Nephron (organoid): ENCODE measurements around the gene RAB8A.
"Not testable (repeated sequence)": the region's sequence is repeated elsewhere in the genome, so short reads cannot be mapped to it uniquely, and the experiment has no call there.

ENCODE experiments used
- H3K27ac Mint-ChIP-seq, 3 experiments: 2 replicates each; pipeline ENCODE4 v1.8.0; 2020; ENCODE audit warnings: mixed read lengths in 3 of 3, mild to moderate bottlenecking in 2 of 3, moderate library complexity in 1 of 3
- H3K27me3 Mint-ChIP-seq: 2 replicates; pipeline ENCODE4 v1.8.0; 2021; ENCODE audit warnings: low read depth, mild to moderate bottlenecking, moderate library complexity, mixed read lengths
- H3K36me3 Mint-ChIP-seq: 2 replicates; pipeline ENCODE4 v1.8.0; 2020; ENCODE audit warnings: low read depth, mixed read lengths
- H3K4me1 Mint-ChIP-seq: 2 replicates; pipeline ENCODE4 v1.8.0; 2020; ENCODE audit warnings: mixed read lengths
- H3K4me3 Mint-ChIP-seq, 3 experiments: 2 replicates each; pipeline ENCODE4 v1.8.0; 2020; ENCODE audit warnings: mild to moderate bottlenecking in 3 of 3, mixed read lengths in 3 of 3, moderate library complexity in 2 of 3
- H3K9me3 Mint-ChIP-seq: 2 replicates; pipeline ENCODE4 v1.8.0; 2020; ENCODE audit warnings: mixed read lengths
- CTCF ChIP-seq, 3 experiments: fragments of 200-600 bp; sonication (generic); IDR thresholded peaks; one replicate each; pipeline ENCODE4 v1.5.0; 2021; ENCODE audit warnings: antibody characterized with exemption in 3 of 3; ENCODE audit not compliant: unreplicated experiment in 3 of 3

RAB8A gene

GRCh38 chr19:16095071-16095571 lies 16.6 kb upstream of the RAB8A start:
- Mint-ChIP-seq H3K9me3 (no peaks in the 10 kb centered on the region), H3K4me3 (no peak overlapping the region), H3K27me3 (no peaks in the 10 kb centered on the region), H3K4me1 (no peaks in the 10 kb centered on the region), H3K27ac (peak overlapping the region; percentile 11 to 46 (median 35)), H3K36me3 (peaks cover 87% of the 10 kb centered on the region)
- no peak for TF ChIP-seq CTCF (IDR thresholded peaks at IDR 0.05; ENCODE audit: unreplicated experiment in 3 of 3)

DNA sequence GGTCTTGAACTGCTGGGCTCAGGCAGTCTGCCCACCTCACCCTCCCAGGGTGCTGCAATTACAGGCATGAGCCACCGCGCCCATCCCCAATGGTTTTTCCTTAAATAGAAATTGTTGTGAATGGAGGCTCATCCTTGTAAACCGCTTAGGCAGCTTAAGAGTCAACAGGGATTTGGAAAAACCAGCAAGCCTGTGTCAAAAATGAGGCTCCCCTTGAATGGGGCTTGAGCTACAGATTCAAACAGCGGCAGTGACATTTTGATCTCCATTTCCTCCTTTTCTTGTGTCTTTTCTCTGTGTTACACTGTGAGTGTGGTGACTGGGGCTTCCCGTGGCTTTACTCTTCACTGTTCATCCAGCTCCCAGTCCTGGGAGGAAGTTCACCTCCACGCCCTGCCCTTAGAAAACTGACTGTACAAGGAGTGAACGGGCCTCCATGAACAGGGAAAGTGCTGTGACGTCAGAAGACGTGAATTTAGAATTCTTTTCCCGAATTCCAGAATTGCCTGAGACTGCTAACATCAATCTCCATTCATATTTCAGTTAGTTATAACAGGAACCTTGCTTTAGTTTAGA lies 15.3 kb upstream of the RAB8A start:
- H3K36me3 Mint-ChIP-seq = peaks cover 83% of the 10 kb centered on the region
- no peaks in the 10 kb centered on the region for H3K27me3 Mint-ChIP-seq

GRCh38 chr19:16098416-16098768 lies 13.3 kb upstream of the RAB8A start:
- Mint-ChIP-seq H3K36me3 (peaks cover 77% of the 10 kb centered on the region), H3K4me1 (no peaks in the 10 kb centered on the region), H3K27ac (peak overlapping the region; percentile 32 to 81 (median 32)), H3K4me3 (no peak overlapping the region), H3K9me3 (no peaks in the 10 kb centered on the region), H3K27me3 (no peaks in the 10 kb centered on the region)
- TF ChIP-seq CTCF (IDR thresholded peaks at IDR 0.05; ENCODE audit: unreplicated experiment in 3 of 3) = no peak

More for the DNA sequence above, 15.3 kb upstream of the RAB8A start:
- Mint-ChIP-seq H3K9me3 (no peaks in the 10 kb centered on the region), H3K4me1 (no peaks in the 10 kb centered on the region), H3K4me3 (no peak overlapping the region), H3K27ac (peak overlapping the region in 2 of 3 experiments; percentile 57 to 64)
- TF ChIP-seq CTCF (IDR thresholded peaks at IDR 0.05; ENCODE audit: unreplicated experiment in 3 of 3) = no peak

- H3K4me1 Mint-ChIP-seq = no peaks in the 10 kb centered on the region
- no peak overlapping the region for H3K4me3 Mint-ChIP-seq
- no peak overlapping the region for H3K27ac Mint-ChIP-seq
- H3K27me3 Mint-ChIP-seq = no peaks in the 10 kb centered on the region
- H3K9me3 Mint-ChIP-seq = no peaks in the 10 kb centered on the region
- H3K36me3 Mint-ChIP-seq = peaks cover 75% of the 10 kb centered on the region
- TF ChIP-seq CTCF (IDR thresholded peaks at IDR 0.05; ENCODE audit: unreplicated experiment in 3 of 3) = no peak
Measured at GRCh38 chr19:16098821-16099220, 12.9 kb upstream of the RAB8A start.

- not testable (repeated sequence) for H3K9me3 Mint-ChIP-seq, H3K27me3 Mint-ChIP-seq, H3K4me3 Mint-ChIP-seq, H3K4me1 Mint-ChIP-seq
- H3K36me3 Mint-ChIP-seq = peaks cover 73% of the 10 kb centered on the region
- H3K27ac Mint-ChIP-seq = peak overlapping the region in 1 of 3 experiments; percentile 60
Measured at GRCh38 chr19:16099314-16099965, 12.2 kb upstream of the RAB8A start.

DNA sequence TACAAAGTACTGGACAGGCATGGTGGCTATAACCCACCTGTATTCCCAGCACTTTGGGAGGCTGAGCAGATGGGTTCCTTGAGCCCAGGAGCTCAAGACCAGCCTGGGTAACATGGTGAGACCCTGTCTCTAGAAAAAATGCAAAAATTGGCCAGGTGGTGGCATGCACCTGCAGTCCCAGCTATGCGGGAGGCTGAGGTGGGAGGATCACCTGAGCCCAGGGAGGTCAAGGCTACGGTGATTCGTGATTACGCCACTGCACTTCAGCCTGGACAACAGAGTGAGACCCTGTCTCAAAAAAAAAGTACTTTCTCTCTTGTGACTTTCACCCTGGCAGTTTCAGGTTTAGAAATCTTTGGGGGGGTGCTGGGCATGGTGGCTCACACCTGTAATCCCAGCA lies 11.2 kb upstream of the RAB8A start:
- Mint-ChIP-seq H3K4me3 (no peak overlapping the region), H3K4me1 (no peaks in the 10 kb centered on the region), H3K27ac (no peak overlapping the region), H3K36me3 (peaks cover 65% of the 10 kb centered on the region), H3K9me3 (no peaks in the 10 kb centered on the region), H3K27me3 (no peaks in the 10 kb centered on the region)
- TF ChIP-seq CTCF (IDR thresholded peaks at IDR 0.05; ENCODE audit: unreplicated experiment in 3 of 3) = no peak
